Measurements from ENCODE around the gene ZNF595.
"Not testable (repeated sequence)": the region's sequence is repeated elsewhere in the genome, so short reads cannot be mapped to it uniquely, and the experiment has no call there.

Gene ZNF595

GRCh38 chr4:52804-53479, at the start of gene ZNF595:
TSS of gene ZNF595 (plus strand) at chr4:53321. CDS start at chr4:53489, 168 bp downstream.
- not testable (repeated sequence) for DNase-seq (ENCODE audit: low spot score)

GRCh38 chr4:9937-10870, 42.9 kb upstream of the ZNF595 start:
- DNase-seq (ENCODE audit: low spot score), result not testable (repeated sequence)

- not testable (repeated sequence) for DNase-seq (ENCODE audit: low spot score)
These were observed 41.9 kb upstream of the ZNF595 start for GRCh38 chr4:11095-11815.

- DNase-seq (ENCODE audit: low spot score), result not testable (repeated sequence)
These were observed 41.2 kb upstream of the ZNF595 start for GRCh38 chr4:11816-12417.

- not testable (repeated sequence) for DNase-seq (ENCODE audit: low spot score)
These were observed 35.0 kb upstream of the ZNF595 start for GRCh38 chr4:18128-18527.

GRCh38 chr4:18589-18988, 34.5 kb upstream of the ZNF595 start:
- not testable (repeated sequence) for DNase-seq (ENCODE audit: low spot score)

GRCh38 chr4:22882-23281, 30.2 kb upstream of the ZNF595 start:
- DNase-seq (ENCODE audit: low spot score), result not testable (repeated sequence)

GRCh38 chr4:24359-24758, 28.8 kb upstream of the ZNF595 start:
- not testable (repeated sequence) for DNase-seq (ENCODE audit: low spot score)

GRCh38 chr4:27501-27900, 25.6 kb upstream of the ZNF595 start:
- DNase-seq (ENCODE audit: low spot score), result not testable (repeated sequence)

- not testable (repeated sequence) for DNase-seq (ENCODE audit: low spot score)
These were observed 24.2 kb upstream of the ZNF595 start for GRCh38 chr4:28767-29542.

GRCh38 chr4:33314-33713, 19.8 kb upstream of the ZNF595 start:
- DNase-seq (ENCODE audit: low spot score), result not testable (repeated sequence)

- not testable (repeated sequence) for DNase-seq (ENCODE audit: low spot score)
These were observed 16.3 kb upstream of the ZNF595 start for GRCh38 chr4:36559-37415.

- not testable (repeated sequence) for DNase-seq (ENCODE audit: low spot score)
These were observed 14.9 kb upstream of the ZNF595 start for GRCh38 chr4:38202-38601.

GRCh38 chr4:43375-43774, 9.7 kb upstream of the ZNF595 start:
- not testable (repeated sequence) for DNase-seq (ENCODE audit: low spot score)

GRCh38 chr4:51253-51652, 1.9 kb upstream of the ZNF595 start:
- DNase-seq (ENCODE audit: low spot score), result not testable (repeated sequence)

GRCh38 chr4:51655-52277, 1.4 kb upstream of the ZNF595 start:
- not testable (repeated sequence) for DNase-seq (ENCODE audit: low spot score)

- not testable (repeated sequence) for DNase-seq (ENCODE audit: low spot score)
These were observed 400 bp downstream of the ZNF595 start for GRCh38 chr4:53521-53920.

- DNase-seq (ENCODE audit: low spot score), result not testable (repeated sequence)
These were observed 11.6 kb downstream of the ZNF595 start for GRCh38 chr4:64733-65132.

GRCh38 chr4:71830-72229, 18.7 kb downstream of the ZNF595 start:
- no peak for DNase-seq (ENCODE audit: low spot score)

GRCh38 chr4:85951-86350, 32.8 kb downstream of the ZNF595 start:
- DNase-seq (ENCODE audit: low spot score), result no peak
